GM23248 (cell line): Measurements from ENCODE around the gene TEAD4.

ENCODE experiments used
- EZH2 ChIP-seq: fragments of 200-600 bp; sonication (generic); IDR thresholded peaks from 2 replicates; pipeline ENCODE4 v1.6.1; 2018; ENCODE audit warnings: antibody characterized with exemption, mild to moderate bottlenecking; ENCODE audit not compliant: insufficient read depth, poor library complexity, severe bottlenecking
- EZH2phosphoT487 ChIP-seq: fragments of 200-600 bp; sonication (generic); IDR thresholded peaks from 2 replicates; pipeline ENCODE4 v1.6.1; 2018; ENCODE audit warnings: antibody characterized with exemption, moderate library complexity, mild to moderate bottlenecking, low read depth; ENCODE audit not compliant: insufficient read depth

DNA sequence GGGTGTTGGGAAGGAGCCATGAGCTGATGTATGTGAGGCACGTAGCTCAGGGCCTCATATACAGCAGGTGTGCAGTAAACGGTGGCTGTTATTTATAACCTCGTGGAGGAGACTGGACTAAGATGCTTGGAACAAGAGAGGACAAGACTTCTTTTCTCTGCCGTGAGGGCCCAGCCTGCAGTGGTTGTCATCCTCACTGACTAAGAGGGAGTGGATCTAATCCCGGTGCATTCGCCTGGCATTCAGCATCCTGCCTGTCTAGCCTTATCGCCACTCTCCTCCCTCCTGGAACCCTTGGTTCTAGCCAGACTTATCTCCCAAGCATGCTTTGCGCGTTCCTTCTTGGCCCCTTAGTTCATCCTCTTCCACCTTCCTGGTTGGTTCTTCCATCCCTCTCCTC, 121.9 kb downstream of the TEAD4 start:
- no peak for TF ChIP-seq EZH2phosphoT487
- TF ChIP-seq EZH2 = no peak
